ENCODE data around the gene ACAA1. TPM values are rescaled to one million over a fixed set of nuclear protein-coding genes. Genes with fewer than 3 reads are reported as not detected.
"Not testable (repeated sequence)": the region's sequence is repeated elsewhere in the genome, so short reads cannot be mapped to it uniquely, and the experiment has no call there.

The ACAA1 gene
- total and polyA plus RNA-seq, 4 donors: 220 to 410 (median 340) TPM

- no peak overlapping the region for H3K9ac ChIP-seq (ENCODE audit: low read depth in 1 of 2, low read length in 2 of 2)
- TF ChIP-seq JUND (IDR thresholded peaks at IDR 0.05) (no peak), EGR1 (IDR thresholded peaks at IDR 0.05; ENCODE audit: low read depth in 2 of 2) (no peak), SP1 (IDR thresholded peaks at IDR 0.05) (no peak)
- DNase-seq (ENCODE audit: low spot score): no peak
- no peaks in the 10 kb centered on the region for H3K36me3 ChIP-seq (ENCODE audit: control insufficient read depth in 4 of 4, insufficient read depth in 3 of 4, low read depth in 1 of 4, low read length in 3 of 4)
- WGBS: 66% methylated on average over 7 of the region's 7 CpGs
- no peak overlapping the region for H3K27ac ChIP-seq (ENCODE audit: low read depth in 1 of 2, low read length in 2 of 2)
- no peaks in the 10 kb centered on the region for H3K9me3 ChIP-seq (ENCODE audit: control insufficient read depth in 4 of 4, low read length in 3 of 4)
- H3K4me3 ChIP-seq (ENCODE audit: low read depth in 1 of 3, low read length in 3 of 3): no peak overlapping the region
- H3K27me3 ChIP-seq (ENCODE audit: control insufficient read depth in 4 of 4, insufficient read depth in 4 of 4, low read length in 3 of 4): no peaks in the 10 kb centered on the region
- H3K4me1 ChIP-seq (ENCODE audit: control insufficient read depth in 4 of 4, insufficient read depth in 4 of 4, low read length in 3 of 4): peaks cover 2 to 13% (median 9%) of the 10 kb centered on the region in 4 donors
Measured at GRCh38 chr3:38084334-38085310, 52.3 kb downstream of the ACAA1 start.

- Histone ChIP-seq H3K27me3 (ENCODE audit: control insufficient read depth in 4 of 4, insufficient read depth in 4 of 4, low read length in 3 of 4) (no peaks in the 10 kb centered on the region), H3K4me3 (ENCODE audit: low read depth in 1 of 3, low read length in 3 of 3) (no peak overlapping the region), H3K36me3 (ENCODE audit: control insufficient read depth in 4 of 4, insufficient read depth in 3 of 4, low read depth in 1 of 4, low read length in 3 of 4) (no peaks in the 10 kb centered on the region), H3K4me1 (ENCODE audit: control insufficient read depth in 4 of 4, insufficient read depth in 4 of 4, low read length in 3 of 4) (peaks cover 2 to 13% (median 9%) of the 10 kb centered on the region in 4 donors), H3K9me3 (ENCODE audit: control insufficient read depth in 4 of 4, low read length in 3 of 4) (no peaks in the 10 kb centered on the region), H3K27ac (ENCODE audit: low read depth in 1 of 2, low read length in 2 of 2) (no peak overlapping the region), H3K9ac (ENCODE audit: low read depth in 1 of 2, low read length in 2 of 2) (no peak overlapping the region)
- 92% methylated on average over 13 of the region's 13 CpGs for WGBS
- TF ChIP-seq NR2F2 (IDR thresholded peaks at IDR 0.05) (no peak), RXRA (IDR thresholded peaks at IDR 0.05) (no peak), MAX (IDR thresholded peaks at IDR 0.05) (no peak), REST (IDR thresholded peaks at IDR 0.05) (no peak), FOXA1 (IDR thresholded peaks at IDR 0.05) (no peak), TAF1 (conservative IDR thresholded peaks at IDR 0.05) (no peak)
- TF ChIP-seq, protein P1, sequence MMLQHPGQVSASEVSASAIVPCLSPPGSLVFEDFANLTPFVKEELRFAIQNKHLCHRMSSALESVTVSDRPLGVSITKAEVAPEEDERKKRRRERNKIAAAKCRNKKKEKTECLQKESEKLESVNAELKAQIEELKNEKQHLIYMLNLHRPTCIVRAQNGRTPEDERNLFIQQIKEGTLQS (IDR thresholded peaks at IDR 0.05): no peak
- TF ChIP-seq, protein P2, sequence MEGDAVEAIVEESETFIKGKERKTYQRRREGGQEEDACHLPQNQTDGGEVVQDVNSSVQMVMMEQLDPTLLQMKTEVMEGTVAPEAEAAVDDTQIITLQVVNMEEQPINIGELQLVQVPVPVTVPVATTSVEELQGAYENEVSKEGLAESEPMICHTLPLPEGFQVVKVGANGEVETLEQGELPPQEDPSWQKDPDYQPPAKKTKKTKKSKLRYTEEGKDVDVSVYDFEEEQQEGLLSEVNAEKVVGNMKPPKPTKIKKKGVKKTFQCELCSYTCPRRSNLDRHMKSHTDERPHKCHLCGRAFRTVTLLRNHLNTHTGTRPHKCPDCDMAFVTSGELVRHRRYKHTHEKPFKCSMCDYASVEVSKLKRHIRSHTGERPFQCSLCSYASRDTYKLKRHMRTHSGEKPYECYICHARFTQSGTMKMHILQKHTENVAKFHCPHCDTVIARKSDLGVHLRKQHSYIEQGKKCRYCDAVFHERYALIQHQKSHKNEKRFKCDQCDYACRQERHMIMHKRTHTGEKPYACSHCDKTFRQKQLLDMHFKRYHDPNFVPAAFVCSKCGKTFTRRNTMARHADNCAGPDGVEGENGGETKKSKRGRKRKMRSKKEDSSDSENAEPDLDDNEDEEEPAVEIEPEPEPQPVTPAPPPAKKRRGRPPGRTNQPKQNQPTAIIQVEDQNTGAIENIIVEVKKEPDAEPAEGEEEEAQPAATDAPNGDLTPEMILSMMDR (IDR thresholded peaks at IDR 0.05; ENCODE audit: low read depth, low read length, missing input control): no peak
- no peak for DNase-seq (ENCODE audit: low spot score)
Measured at GRCh38 chr3:38083871-38084333, 53.0 kb downstream of the ACAA1 start.

DNA sequence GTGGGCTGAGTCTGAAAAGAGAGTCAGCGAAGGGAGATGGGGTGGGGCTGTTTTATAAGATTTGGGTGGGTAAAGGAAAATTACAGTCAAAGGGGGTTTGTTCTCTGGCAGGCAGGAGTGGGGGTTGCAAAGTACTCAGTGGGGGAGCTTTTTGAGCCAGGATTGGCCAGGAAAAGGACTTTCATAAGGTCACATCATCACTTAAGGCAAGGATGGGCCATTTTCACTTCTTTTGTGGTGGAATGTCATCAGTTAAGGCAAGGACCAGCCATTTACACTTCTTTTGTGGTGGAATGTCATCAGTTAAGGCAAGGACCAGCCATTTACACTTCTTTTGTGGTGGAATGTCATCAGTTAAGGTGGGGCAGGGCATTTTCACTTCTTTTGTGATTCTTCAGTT is 53.7 kb downstream of the ACAA1 start:
- H3K9ac ChIP-seq (ENCODE audit: low read depth in 1 of 2, low read length in 2 of 2); H3K27ac ChIP-seq (ENCODE audit: low read depth in 1 of 2, low read length in 2 of 2); H3K9me3 ChIP-seq (ENCODE audit: control insufficient read depth in 4 of 4, low read length in 3 of 4); DNase-seq (ENCODE audit: low spot score); H3K27me3 ChIP-seq (ENCODE audit: control insufficient read depth in 4 of 4, insufficient read depth in 4 of 4, low read length in 3 of 4); H3K4me3 ChIP-seq (ENCODE audit: low read depth in 1 of 3, low read length in 3 of 3); H3K36me3 ChIP-seq (ENCODE audit: control insufficient read depth in 4 of 4, insufficient read depth in 3 of 4, low read depth in 1 of 4, low read length in 3 of 4): not testable (repeated sequence)
- WGBS: 100% methylated on average over 1 of the region's 1 CpG
- H3K4me1 ChIP-seq (ENCODE audit: control insufficient read depth in 4 of 4, insufficient read depth in 4 of 4, low read length in 3 of 4): peaks cover 2 to 13% (median 9%) of the 10 kb centered on the region in 4 donors

DNA sequence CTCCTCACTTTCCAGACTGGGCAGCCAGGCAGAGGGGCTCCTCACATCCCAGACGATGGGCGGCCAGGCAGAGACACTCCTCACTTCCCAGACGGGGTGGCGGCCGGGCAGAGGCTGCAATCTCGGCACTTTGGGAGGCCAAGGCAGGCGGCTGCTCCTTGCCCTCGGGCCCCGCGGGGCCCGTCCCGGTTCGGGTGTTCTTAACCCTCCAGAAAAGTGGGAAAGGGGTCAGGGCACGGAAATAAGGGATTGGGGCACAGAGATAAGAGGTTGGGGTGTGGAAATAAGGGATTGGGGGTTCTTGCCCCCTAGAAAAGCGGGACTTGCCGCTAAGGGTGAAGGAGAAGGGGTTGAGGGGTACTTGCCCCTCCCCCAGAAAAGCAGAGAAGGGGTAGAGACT is 54.6 kb downstream of the ACAA1 start:
- not testable (repeated sequence) for H3K36me3 ChIP-seq (ENCODE audit: control insufficient read depth in 4 of 4, insufficient read depth in 3 of 4, low read depth in 1 of 4, low read length in 3 of 4); DNase-seq (ENCODE audit: low spot score)
- 88% methylated on average over 13 of the region's 16 CpGs for WGBS

DNA sequence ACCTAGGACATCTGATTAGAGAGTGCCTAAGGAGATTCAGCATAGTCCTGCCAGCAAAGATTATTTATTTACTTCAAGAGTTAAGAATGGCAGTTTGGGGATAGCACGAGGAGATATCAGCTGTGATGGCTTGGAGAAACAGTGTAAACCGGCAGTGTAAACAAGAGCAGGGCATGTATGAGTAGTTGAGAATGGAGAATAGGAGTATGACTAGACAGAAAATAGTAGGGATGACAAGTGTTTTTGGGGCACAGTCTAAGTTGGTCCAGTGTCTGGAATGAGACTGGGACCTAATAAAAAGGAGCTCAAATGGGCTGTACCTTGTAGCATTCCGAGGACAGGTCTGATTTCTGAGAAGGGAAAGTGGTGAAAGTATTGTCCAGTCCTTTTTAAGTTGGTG is 59.9 kb downstream of the ACAA1 start:
- H3K27me3 ChIP-seq (ENCODE audit: control insufficient read depth in 4 of 4, insufficient read depth in 4 of 4, low read length in 3 of 4); H3K9ac ChIP-seq (ENCODE audit: low read depth in 1 of 2, low read length in 2 of 2); H3K4me1 ChIP-seq (ENCODE audit: control insufficient read depth in 4 of 4, insufficient read depth in 4 of 4, low read length in 3 of 4); DNase-seq (ENCODE audit: low spot score); H3K27ac ChIP-seq (ENCODE audit: low read depth in 1 of 2, low read length in 2 of 2); H3K9me3 ChIP-seq (ENCODE audit: control insufficient read depth in 4 of 4, low read length in 3 of 4); H3K36me3 ChIP-seq (ENCODE audit: control insufficient read depth in 4 of 4, insufficient read depth in 3 of 4, low read depth in 1 of 4, low read length in 3 of 4); H3K4me3 ChIP-seq (ENCODE audit: low read depth in 1 of 3, low read length in 3 of 3): not testable (repeated sequence)
- WGBS: 36% methylated on average over 1 of the region's 3 CpGs

More for the DNA sequence above, 54.6 kb downstream of the ACAA1 start:
- not testable (repeated sequence) for H3K9me3 ChIP-seq (ENCODE audit: control insufficient read depth in 4 of 4, low read length in 3 of 4); H3K27me3 ChIP-seq (ENCODE audit: control insufficient read depth in 4 of 4, insufficient read depth in 4 of 4, low read length in 3 of 4); H3K4me3 ChIP-seq (ENCODE audit: low read depth in 1 of 3, low read length in 3 of 3); H3K27ac ChIP-seq (ENCODE audit: low read depth in 1 of 2, low read length in 2 of 2); H3K9ac ChIP-seq (ENCODE audit: low read depth in 1 of 2, low read length in 2 of 2)
- peaks cover 2 to 13% (median 9%) of the 10 kb centered on the region in 4 donors for H3K4me1 ChIP-seq (ENCODE audit: control insufficient read depth in 4 of 4, insufficient read depth in 4 of 4, low read length in 3 of 4)

Data from liver (tissue), 9 donors.